HCT116 (cell line): ENCODE data around the gene CD300LD. TPM values are rescaled to one million over a fixed set of nuclear protein-coding genes. Genes with fewer than 3 reads are reported as not detected.

Experiments used
- ATAC-seq: fragments of 200-7000 bp; cut with Tn5 transposase; 2 replicates; pipeline ENCODE4 v1.9.1; 2020; ENCODE audit warnings: mild to moderate bottlenecking, moderate library complexity
- BruUV-seq: library from RNA; stranded (reverse); fragments of 400-500 nt; replicated peaks from 2 replicates; lab custom pipeline; 2021; lab: Mats Ljungman, UMichigan
- CTCF ChIA-PET: fragments of 300-600 bp; sonication (Branson Sonifier 250); formaldehyde crosslinking; loops from one replicate; lab custom pipeline; 2021; ENCODE audit warnings: antibody characterized with exemption; lab: Charles Lee
- POLR2A ChIA-PET: fragments of 300-600, 350-600 bp; sonication (Branson Sonifier 250); formaldehyde crosslinking; loops from one replicate; lab custom pipeline; 2021; ENCODE audit warnings: antibody characterized with exemption; lab: Charles Lee
- RAD21 ChIA-PET, 2 experiments: fragments of 300-600 bp; sonication (Branson Sonifier 250); formaldehyde crosslinking; loops; one replicate each; lab custom pipeline; 2023; ENCODE audit warnings: low total read pairs in 2 of 2; ENCODE audit not compliant: uncharacterized antibody in 2 of 2, unreplicated experiment in 2 of 2, low non-redundant PET in 1 of 2; lab: Charles Lee
- DNase-seq: peaks from one replicate; pipeline ENCODE4 v3.0.0-alpha.2; 2010; ENCODE audit warnings: low read depth, low spot score
- H2AFZ ChIP-seq: fragments of 200-600 bp; shearing (Covaris generic), sonication (generic); 2 replicates; pipeline ENCODE4 v1.6.1; 2017; ENCODE audit warnings: low read depth, mixed run types, mixed read lengths, antibody characterized with exemption, low read length; ENCODE audit not compliant: poor library complexity, severe bottlenecking
- H3K27ac ChIP-seq: 2 replicates; pipeline ENCODE4 v1.5.1; 2012; ENCODE audit warnings: low read depth, low read length
- H3K27me3 ChIP-seq: fragments of 200-600 bp; sonication (generic); 2 replicates; pipeline ENCODE4 v1.6.1; 2016; ENCODE audit warnings: mixed run types, low read length, mixed read lengths; ENCODE audit not compliant: insufficient read depth
- H3K36me3 ChIP-seq, 2 experiments: fragments of 200-500 bp in 1 of 2; fragments of 200-600 bp in 1 of 2; sonication (Bioruptor generic) in 1 of 2; sonication (generic) in 1 of 2; 2 replicates each; pipeline versions ENCODE4 v1.5.1 to v1.6.1; 2014 to 2016; ENCODE audit warnings: low read length in 2 of 2, inconsistent platforms in 1 of 2, mixed read lengths in 1 of 2, mixed run types in 1 of 2; ENCODE audit not compliant: insufficient read depth in 2 of 2, control insufficient read depth in 1 of 2
- H3K4me1 ChIP-seq, 2 experiments: fragments of 200-600 bp in 1 of 2; sonication (generic) in 1 of 2; 2 replicates each; pipeline versions ENCODE4 v1.5.1 to v1.6.1; 2012 to 2017; ENCODE audit warnings: low read length in 2 of 2, inconsistent platforms in 1 of 2, mild to moderate bottlenecking in 1 of 2, mixed read lengths in 1 of 2, mixed run types in 1 of 2, moderate library complexity in 1 of 2; ENCODE audit not compliant: insufficient read depth in 2 of 2, control insufficient read depth in 1 of 2
- H3K4me2 ChIP-seq: fragments of 200-600 bp; sonication (generic); 2 replicates; pipeline ENCODE4 v1.6.1; 2017; ENCODE audit warnings: mixed run types, low read length, mixed read lengths
- H3K4me3 ChIP-seq, 2 experiments: fragments of 200-600 bp in 1 of 2; sonication (generic) in 1 of 2; replicated peaks in 1 of 2; 2 replicates each; pipeline ENCODE4 v1.5.1; 2011 to 2016; ENCODE audit warnings: low read length in 2 of 2, control low read depth in 1 of 2, low read depth in 1 of 2, mild to moderate bottlenecking in 1 of 2, mixed read lengths in 1 of 2, mixed run types in 1 of 2
- H3K79me2 ChIP-seq: fragments of 200-600 bp; sonication (generic); 2 replicates; pipeline ENCODE4 v1.6.1; 2017; ENCODE audit warnings: mild to moderate bottlenecking, mixed run types, low read length, moderate library complexity, mixed read lengths; ENCODE audit not compliant: insufficient read depth
- H3K9ac ChIP-seq: fragments of 200-600 bp; sonication (generic); 2 replicates; pipeline ENCODE4 v1.6.1; 2016; ENCODE audit warnings: low read length, mixed read lengths
- H3K9me2 ChIP-seq: fragments of 200-600 bp; sonication (generic), shearing (Covaris generic); 2 replicates; pipeline ENCODE4 v1.6.1; 2017; ENCODE audit warnings: mixed run types, mild to moderate bottlenecking, moderate library complexity; ENCODE audit not compliant: insufficient read depth
- H3K9me3 ChIP-seq, 2 experiments: fragments of 200-500 bp in 1 of 2; fragments of 200-600 bp in 1 of 2; sonication (Bioruptor generic) in 1 of 2; sonication (generic) in 1 of 2; 2 replicates each; pipeline ENCODE4 v1.6.1; 2014 to 2017; ENCODE audit warnings: low read length in 2 of 2, mixed read lengths in 2 of 2, inconsistent platforms in 1 of 2, low read depth in 1 of 2, mild to moderate bottlenecking in 1 of 2, mixed run types in 1 of 2, moderate library complexity in 1 of 2; ENCODE audit not compliant: control insufficient read depth in 1 of 2, insufficient read depth in 1 of 2
- H4K20me1 ChIP-seq: fragments of 200-600 bp; sonication (generic), shearing (Covaris generic); 2 replicates; pipeline ENCODE4 v1.6.1; 2017; ENCODE audit warnings: mixed run types, mild to moderate bottlenecking, moderate library complexity; ENCODE audit not compliant: insufficient read depth
- CEBPB ChIP-seq: IDR thresholded peaks from 2 replicates; pipeline ENCODE4 v1.6.1; 2012; ENCODE audit warnings: low read depth
- EGR1 ChIP-seq: IDR thresholded peaks from 2 replicates; pipeline ENCODE4 v1.6.1; 2012; ENCODE audit warnings: low read depth
- EZH2phosphoT487 ChIP-seq: fragments of 200-600 bp; IDR thresholded peaks from 2 replicates; pipeline ENCODE4 v1.6.1; 2018; ENCODE audit warnings: antibody characterized with exemption, borderline replicate concordance
- FOSL1 ChIP-seq: IDR thresholded peaks from 2 replicates; pipeline ENCODE4 v1.6.1; 2012; ENCODE audit warnings: low read depth
- JUND ChIP-seq: IDR thresholded peaks from 2 replicates; pipeline ENCODE4 v1.6.1; 2012
- POLR2A ChIP-seq: IDR thresholded peaks from 2 replicates; pipeline ENCODE4 v1.7.0; 2011; ENCODE audit warnings: borderline replicate concordance; ENCODE audit not compliant: insufficient read depth, insufficient read length; ENCODE audit errors: extremely low read depth
- SIN3A ChIP-seq: IDR thresholded peaks from 2 replicates; pipeline ENCODE4 v1.6.1; 2012; ENCODE audit warnings: low read depth
- SP1 ChIP-seq: IDR thresholded peaks from 2 replicates; pipeline ENCODE4 v1.6.1; 2012; ENCODE audit warnings: low read depth
- SRF ChIP-seq: IDR thresholded peaks from 2 replicates; pipeline ENCODE4 v1.6.1; 2012; ENCODE audit warnings: low read depth
- TCF7L2 ChIP-seq: IDR thresholded peaks from 2 replicates; pipeline ENCODE4 v1.7.0; 2011; ENCODE audit warnings: borderline replicate concordance, inconsistent platforms; ENCODE audit not compliant: insufficient read depth, insufficient read length; ENCODE audit errors: extremely low read depth
- ZFX ChIP-seq: fragments of 450-650 bp; IDR thresholded peaks from 2 replicates; pipeline ENCODE4 v1.6.1; 2017
- intact Hi-C: fragments of 100-400 bp; cut with micrococcal nuclease; formaldehyde crosslinking; loops from 2 replicates; pipeline ENCODE4 v1.10.0; 2022
- total RNA-seq: library from RNA; stranded (reverse); gene quantifications from one replicate; pipeline ENCODE4 v1.2.1, GENCODE V29; 2021; ENCODE audit not compliant: unreplicated experiment
- TF ChIP-seq, protein P1 (sequence below): IDR thresholded peaks from 2 replicates; pipeline ENCODE4 v1.6.1; 2012

Gene CD300LD
- total RNA-seq, 1 experiment from 2014 or later, result not detected

GRCh38 chr17:74603746-74604145 is 11.7 kb upstream of the CD300LD start:
- Histone ChIP-seq H3K9me3 (no peaks in the 10 kb centered on the region), H3K9me2 (no peaks in the 10 kb centered on the region), H3K36me3 (no peaks in the 10 kb centered on the region), H4K20me1 (no peaks in the 10 kb centered on the region), H3K4me1 (peaks cover 0 to 8% of the 10 kb centered on the region in 2 experiments; a peak in 1 of 4 replicates), H3K27ac (no peak overlapping the region)
- no peak for ATAC-seq
- BruUV-seq, result no TSS peak
- POLR2A ChIA-PET, result interaction anchor here (0.6 kb wide), 1 partner anchor 13 kb away, joined by 3 read pairs; no protein-coding TSS in a partner anchor
- RAD21 ChIA-PET, result interaction anchor here in 1 of 2 experiments (1.2 kb wide), 1 partner anchor 11 kb away, joined by 3 read pairs; no protein-coding TSS in a partner anchor
- TF ChIP-seq ZFX, result no peak
- TF ChIP-seq, all 23 proteins: peak for 0
- Histone ChIP-seq H3K27me3 (peaks cover 67% of the 10 kb centered on the region), H3K4me2 (no peak overlapping the region), H3K9ac (no peak overlapping the region), H2AFZ (no peak overlapping the region), H3K79me2 (no peaks in the 10 kb centered on the region), H3K4me3 (no peak overlapping the region)
- DNase-seq, result no peak
- intact Hi-C loops, result loop anchor here (2.0 to 10.0 kb wide), 2 partner anchors 235 to 299 kb away; no protein-coding TSS in a partner anchor
- CTCF ChIA-PET, result interaction anchor here (0.9 to 3.1 kb wide), 8 partner anchors 10 to 236 kb away, joined by 3 to 20 read pairs (median 4); partner anchors contain the start of gene GPR142

DNA sequence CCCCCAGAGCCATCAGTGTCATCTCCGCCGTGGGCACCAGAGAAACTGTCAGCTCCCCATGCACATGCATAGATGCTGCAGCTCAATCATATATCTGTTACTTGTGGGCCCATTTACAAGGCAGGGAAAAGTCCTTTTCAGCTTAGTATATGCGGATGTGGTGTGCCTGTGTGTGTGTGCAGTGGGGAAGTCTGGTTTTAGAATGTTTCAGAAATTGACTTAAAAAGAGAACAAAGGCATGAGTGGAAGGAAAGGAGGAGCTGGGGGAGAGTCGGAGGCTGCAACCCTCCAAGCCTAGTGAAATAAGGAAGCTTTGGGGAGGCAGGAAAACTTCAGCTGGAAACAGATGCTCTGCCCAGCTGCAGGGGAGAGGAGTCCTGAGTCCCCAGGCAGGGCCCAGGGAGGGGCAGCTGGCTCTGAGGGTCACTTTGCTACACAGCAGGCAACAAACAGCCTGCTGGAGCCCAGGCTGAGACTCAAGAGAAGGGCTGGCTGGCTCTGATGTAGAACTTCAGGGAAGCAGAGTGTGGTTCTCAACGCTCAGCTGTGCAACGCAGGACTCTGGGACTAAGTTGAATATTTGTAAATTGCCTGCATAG is 11.1 kb upstream of the CD300LD start:
- H3K9me2 ChIP-seq, result no peaks in the 10 kb centered on the region
- H4K20me1 ChIP-seq, result no peaks in the 10 kb centered on the region
- peaks cover 67% of the 10 kb centered on the region for H3K27me3 ChIP-seq
- no peaks in the 10 kb centered on the region for H3K79me2 ChIP-seq
- TF ChIP-seq, protein P1, sequence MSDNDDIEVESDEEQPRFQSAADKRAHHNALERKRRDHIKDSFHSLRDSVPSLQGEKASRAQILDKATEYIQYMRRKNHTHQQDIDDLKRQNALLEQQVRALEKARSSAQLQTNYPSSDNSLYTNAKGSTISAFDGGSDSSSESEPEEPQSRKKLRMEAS, result no peak
- TF ChIP-seq POLR2A (no peak), ZFX (no peak), FOSL1 (no peak), SIN3A (no peak), SP1 (no peak), SRF (no peak), CEBPB (no peak), TCF7L2 (no peak), JUND (no peak), EGR1 (no peak), EZH2phosphoT487 (no peak)
- H3K4me3 ChIP-seq, result no peak overlapping the region
- no peak overlapping the region for H3K9ac ChIP-seq
- intact Hi-C loops, result loop anchor here (2.0 to 10.0 kb wide), 2 partner anchors 234 to 298 kb away; no protein-coding TSS in a partner anchor
- no peak overlapping the region for H3K4me2 ChIP-seq
- no peak overlapping the region for H3K27ac ChIP-seq
- DNase-seq, result no peak
- RAD21 ChIA-PET, result interaction anchor here (0.5 to 1.4 kb wide), 3 partner anchors 10 to 126 kb away, joined by 3 read pairs; no protein-coding TSS in a partner anchor
- POLR2A ChIA-PET, result no interaction called here
- ATAC-seq, result no peak
- no peaks in the 10 kb centered on the region for H3K36me3 ChIP-seq
- BruUV-seq, result no TSS peak
- no peak overlapping the region for H2AFZ ChIP-seq
- no peaks in the 10 kb centered on the region for H3K9me3 ChIP-seq
- peaks cover 0 to 8% of the 10 kb centered on the region in 2 experiments; a peak in 1 of 4 replicates for H3K4me1 ChIP-seq
- CTCF ChIA-PET, result interaction anchor here (0.9 to 3.1 kb wide), 9 partner anchors 9 to 235 kb away, joined by 3 to 20 read pairs (median 4); partner anchors contain the start of gene GPR142
